Amygdala (tissue), 56 donors: ENCODE data around the gene RAMP1.

Experiments
- DNase-seq, 56 donors: peaks; one replicate each; lab custom pipeline; 2025; lab: John Stamatoyannopoulos, UW

The RAMP1 gene

DNA sequence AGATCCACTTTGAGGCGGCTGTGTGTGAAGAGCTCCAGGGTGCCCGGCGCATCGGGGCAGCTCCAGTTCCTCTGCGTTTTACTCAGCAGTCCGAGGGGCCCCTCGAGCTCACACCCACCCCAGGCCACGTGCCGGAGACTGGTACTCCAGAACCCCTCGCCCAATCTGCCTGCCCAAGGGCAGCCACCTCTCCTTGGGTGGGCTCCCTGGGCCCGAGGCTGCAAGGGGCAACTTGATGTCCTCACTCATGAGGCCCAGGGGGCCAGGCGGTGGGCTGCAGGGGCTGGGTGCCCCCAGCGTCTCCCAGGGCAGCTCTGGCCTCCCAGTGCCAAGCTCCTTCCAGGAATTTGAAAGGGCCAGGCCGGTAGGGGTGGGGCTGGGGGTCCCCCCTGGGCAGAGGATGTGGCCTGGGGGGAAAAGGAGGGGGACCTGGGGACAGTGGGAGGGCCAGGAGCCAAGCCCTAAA is 16.7 kb downstream of the RAMP1 start:
- DNase-seq = no peak

DNA sequence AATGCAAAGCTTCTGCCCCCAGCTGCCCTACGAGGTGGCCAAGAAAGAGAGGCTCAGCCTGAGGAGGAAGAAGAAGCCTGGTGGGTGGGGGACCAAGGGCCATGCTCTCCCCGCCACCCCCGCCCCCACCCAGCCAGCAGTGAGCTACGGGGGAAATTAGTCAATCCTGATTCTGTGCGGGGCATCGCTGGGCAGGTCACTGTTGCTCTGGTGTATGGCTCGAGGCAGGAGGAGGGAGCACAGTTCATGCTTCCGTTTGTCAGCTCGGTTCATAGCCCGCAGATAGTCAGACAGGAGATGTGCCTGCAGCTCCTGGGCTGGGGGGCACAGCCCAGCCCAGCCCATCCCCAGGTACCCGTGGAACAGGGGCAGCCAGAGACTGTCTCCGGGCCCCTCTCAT is 17.1 kb downstream of the RAMP1 start:
- no peak for DNase-seq

DNA sequence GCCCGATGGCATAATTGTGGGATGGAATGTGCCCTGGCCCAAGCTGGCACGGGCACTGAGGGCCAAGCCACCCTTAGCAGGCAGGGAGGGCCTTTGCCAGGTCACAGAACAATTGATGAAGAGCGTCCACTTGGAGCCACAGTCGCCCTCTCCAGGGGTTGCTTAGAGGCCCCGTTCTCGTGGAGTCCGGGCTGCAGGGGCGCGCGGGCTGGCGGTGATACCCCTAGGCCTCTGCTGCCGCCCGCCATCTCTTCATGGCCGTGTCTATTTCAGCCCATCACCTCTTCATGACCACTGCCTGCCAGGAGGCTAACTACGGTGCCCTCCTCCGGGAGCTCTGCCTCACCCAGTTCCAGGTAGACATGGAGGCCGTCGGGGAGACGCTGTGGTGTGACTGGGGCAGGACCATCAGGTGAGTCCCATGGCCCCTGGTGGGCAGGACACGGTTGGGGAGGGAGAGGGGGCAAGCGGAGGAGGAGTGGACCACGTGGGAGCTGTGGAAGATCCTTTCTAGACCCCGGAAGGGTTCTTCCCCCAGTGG is 17.6 kb downstream of the RAMP1 start:
- DNase-seq = no peak

DNA sequence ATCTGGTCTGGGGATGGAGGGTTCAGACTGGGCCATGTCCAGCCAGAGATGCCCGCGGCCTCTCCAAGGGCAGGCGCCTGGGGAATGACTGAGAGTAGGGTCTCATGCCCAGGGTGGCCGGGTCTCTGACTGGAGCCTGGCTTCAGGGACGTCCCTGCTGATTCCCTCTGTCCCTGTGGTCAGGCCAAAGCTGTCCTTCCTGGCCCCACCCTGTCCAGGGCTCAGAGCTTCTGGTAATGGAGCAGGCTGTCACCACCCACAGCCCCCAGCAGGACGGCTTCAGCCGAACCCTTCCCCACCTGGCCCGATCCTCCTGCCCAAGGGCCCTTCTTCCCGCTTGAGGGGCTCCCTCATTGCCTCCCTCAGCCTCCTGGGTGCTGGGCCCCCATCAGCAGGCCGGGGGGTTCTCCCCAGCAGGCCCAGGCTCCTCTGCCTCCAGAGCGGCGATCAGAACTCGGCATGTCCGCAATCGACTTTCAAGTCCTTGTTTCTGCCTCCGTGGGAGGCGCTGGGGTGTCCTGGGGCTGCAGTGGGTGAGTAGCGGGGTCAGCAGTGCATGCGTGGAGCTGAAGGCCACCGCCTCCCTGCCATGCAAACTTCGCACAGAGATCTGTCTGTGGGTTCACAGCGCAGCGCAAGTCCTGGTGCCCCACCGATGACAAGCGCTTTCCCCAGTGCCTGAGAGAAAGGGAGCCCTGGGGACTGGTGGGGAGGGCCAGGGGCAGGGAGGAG is 18.3 kb downstream of the RAMP1 start:
- no peak for DNase-seq

DNA sequence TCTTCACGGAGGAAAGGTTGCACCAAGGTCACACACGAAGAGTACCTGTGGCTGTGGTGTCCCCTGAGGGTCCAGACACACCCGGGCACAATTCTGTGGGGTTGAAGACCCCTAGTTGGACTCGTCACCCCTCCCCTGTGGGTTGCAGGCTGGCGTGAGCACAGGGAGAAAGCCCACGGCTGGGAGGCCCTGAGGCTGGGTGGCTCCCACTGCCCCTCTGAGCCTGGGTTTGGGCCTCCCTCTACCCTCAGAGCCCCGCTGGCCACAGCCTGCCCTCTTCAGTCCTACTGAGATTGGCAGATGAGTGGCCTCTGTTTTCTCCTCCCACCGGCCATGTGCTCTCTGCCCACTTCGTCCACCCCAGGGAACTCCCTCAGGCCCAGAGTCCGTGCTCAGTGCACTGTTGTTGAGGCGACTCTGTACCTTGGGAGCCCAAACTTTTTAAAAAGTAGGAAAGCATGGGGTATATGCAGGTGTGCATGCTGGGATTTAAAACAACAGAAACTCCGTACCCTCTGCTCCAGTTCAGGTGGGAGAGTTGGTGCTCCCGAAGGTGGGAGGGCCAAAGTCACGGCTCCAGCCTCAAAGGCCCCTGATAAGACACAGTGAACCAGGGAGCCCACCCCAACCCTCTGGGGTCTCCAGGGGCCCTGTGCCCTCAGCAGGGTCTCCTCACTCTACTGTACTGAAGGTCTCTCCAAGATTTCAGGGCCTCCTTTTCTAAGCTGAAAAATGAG is 19.1 kb downstream of the RAMP1 start:
- no peak for DNase-seq

DNA sequence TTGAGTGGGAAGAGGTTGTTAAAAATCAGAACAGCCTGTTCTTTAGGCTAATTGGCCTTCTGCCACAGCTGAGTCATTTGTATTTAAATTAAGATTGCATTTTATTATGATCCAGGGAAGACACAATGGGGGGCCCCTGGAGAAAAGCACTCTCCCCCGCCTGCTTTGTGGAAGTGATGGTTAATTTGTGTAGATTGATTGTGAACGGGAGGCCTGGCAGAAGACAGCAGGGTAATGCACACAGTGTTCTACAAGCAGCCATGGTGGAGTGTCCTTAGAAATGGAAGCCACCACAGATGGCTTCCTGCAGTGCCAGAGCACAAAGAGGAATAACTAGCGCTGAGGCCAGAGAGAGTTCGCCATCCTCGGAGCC is 19.6 kb downstream of the RAMP1 start:
- DNase-seq = peak in 7 of 56 donors; percentile 31 to 64 (median 37)

DNA sequence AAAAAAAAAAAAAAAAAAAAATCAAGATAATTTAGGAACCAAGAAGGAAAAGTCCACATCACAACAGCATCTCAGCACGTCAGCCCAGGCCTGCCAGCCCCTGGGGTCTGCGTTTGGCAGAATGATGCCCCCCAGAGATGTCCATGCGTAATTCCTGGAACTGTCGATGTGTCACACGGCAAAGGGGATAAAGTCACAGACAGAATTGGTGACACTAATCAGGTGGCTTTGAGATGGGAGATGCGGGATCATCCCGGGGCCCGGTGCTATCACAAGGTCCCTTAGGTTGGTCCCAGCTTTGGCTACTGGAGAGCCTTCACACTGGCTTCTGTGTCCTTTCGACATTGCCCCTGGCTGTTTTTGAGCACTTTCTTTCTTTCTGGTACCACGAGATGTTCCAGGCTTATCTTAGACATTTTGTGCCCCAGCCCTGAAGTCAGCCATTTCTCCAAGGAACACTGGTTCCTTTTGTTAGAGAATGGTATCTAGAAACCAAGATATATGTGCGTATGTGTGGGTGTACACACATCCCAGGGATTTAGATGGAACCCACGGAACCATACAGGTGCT is 20.7 kb downstream of the RAMP1 start:
- DNase-seq = no peak

DNA sequence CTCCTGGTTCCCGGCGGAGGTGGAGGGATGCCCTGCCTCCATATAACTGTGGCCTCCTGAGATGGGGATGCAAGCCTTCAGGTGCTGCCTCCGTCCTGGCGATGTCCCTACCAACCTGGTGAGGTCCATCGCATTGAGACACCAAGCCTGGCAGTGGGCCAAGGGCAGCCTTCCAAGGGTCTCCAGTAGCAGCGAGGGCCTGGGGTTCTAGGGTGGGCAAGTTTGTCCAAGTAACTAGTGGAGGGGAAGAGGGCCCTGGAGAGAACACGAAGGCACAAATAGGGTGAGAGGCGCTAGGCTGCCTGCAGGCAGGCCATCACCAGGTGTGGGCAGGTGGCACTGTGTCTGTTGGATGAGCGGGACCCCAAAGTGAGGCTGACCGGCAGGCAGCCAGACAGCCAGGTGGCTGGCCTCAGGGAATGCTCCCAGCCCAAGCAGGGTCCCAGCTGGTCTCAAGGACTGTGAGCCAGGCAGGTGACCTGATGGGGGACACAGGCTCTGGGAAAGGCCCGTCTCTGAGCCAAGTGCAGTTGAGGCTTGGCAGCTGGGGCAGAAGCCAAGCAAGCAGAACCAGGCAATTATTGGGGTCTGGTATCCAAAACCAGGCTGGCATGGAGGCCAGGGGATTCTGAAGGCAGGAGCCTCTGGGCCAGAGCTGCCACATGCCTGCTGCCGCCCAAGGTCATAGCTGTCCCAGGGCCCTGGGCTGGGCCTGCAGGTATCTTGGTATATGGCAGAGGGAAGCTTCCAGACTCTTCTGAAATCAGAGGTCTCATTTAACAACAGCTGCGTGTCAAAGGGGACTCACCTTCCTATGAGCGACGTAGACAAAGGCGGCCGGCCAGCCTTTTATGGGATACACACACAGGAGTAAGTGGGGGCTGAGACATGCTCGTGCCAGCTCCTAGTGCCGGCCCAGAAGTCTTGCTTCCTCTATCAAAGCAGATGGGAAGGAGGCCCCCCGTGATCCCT is 23.4 kb downstream of the RAMP1 start:
- DNase-seq = no peak

DNA sequence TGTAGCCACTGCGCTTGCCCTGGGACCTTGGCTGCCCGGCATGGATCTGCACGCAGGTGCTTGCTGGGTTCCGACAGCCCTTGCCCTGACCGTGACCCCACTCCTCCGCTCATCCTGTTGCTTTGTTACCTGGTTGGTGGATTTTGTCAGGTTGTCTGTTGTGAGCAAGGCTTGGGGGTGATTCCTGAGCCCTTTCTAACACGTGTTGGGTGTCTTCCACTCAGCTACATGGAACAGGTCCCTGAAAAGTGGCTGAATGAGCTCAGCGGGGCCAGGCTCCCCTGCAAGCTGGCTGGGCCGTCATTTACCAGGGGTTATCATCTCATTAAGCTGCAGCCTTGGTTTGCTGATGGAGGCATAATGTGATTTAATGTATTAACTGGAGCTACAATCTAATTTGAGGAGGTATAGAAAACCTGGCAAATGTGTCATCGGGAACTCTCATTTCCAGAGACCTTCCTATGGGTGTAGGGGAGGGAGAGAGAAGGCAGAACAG is 24.6 kb downstream of the RAMP1 start:
- no peak for DNase-seq

DNA sequence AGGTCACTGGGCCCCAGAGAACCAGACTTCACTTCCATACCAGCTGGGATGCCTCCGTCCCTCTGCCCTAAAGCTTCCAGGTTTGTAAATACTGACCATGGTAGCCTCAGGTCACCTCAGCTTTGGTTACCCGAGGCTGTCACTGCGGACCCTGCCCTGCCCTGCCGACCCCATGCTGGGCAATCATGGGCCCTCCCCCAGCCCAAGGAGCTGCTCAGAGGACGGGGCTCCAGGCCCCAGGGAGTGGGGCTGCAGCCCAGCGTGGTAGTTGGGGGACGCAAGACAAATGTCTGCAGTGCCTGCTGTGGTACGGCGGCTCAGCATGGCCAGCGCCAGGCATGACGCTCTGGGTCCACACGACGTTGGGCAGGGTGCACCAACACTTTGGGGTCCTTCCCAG is 25.3 kb downstream of the RAMP1 start:
- no peak for DNase-seq

DNA sequence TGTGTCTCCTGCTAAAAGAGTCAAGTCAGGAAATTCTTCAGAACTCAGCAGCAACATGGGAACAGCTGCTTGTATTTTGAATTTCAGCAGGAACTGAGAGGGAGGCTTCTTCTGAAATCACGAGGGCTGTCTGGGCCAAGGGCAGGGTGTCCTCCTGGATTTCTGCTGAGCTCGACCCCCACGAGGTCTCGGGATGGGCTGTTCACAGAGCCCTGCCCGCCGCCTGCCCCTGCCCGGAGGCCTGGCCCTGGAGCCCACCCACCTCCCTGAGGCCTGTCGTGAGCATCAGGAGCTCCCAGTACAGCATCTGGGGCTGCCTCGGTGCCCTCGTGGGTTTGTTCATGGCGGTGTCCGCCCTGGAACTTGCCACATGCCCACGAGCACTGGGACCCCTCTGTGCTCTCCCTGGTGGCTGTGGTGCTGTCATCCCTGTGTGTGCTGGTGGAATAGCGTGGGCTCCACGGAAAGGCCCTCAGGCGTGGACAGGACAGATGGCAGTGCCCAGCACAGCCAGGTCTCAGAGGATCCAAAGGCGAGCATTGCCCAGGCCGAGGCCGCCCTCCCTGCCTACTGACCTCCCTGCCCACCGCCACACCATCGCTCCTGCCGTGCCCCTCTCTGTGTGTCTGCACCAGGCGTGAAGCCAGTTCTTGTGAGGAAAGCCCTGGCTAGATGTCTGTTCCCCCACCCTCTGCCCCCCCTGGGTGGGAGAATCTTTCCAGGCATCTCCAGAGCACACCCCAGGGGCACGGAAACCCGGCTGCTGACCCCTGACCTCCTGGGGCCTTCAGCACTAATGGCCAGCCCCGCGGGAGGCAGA is 25.9 kb downstream of the RAMP1 start:
- no peak for DNase-seq

DNA sequence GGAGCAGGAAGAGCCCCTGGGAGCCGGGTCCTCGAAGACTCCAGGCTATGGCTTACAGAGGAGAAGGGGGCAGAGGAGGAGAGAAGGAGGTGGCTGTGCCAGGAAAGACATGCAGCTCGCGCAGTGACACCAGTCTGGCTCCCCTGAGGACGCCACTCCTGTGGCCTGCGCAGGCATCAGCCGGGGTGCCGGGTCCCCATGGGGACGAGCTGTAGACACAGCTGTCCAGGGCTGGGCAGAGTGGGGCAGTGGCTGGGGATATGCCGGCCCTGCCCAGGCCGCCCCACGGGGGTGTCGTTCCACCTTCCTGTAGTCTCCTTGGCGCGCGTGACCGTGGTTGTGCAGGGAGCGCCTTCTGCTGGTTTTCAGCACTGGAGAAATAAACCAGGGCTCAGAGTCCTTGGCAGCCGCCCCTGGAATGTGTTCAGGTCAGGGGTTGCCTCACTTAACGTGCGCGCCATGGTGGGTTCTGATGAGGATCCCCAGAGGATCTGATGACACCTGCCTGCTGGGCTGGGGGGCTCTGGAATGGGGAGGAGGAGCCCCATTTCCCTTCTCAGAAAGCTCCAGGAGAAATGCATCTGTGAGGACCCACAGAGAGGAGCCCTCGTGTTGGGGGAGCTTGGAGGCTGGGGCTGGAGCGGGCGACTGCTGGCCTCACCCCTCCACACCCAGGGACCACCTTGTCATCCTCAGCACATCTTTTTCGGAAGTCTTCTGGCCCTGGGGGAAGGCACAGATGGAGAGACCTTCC is 26.7 kb downstream of the RAMP1 start:
- peak in 11 of 56 donors; percentile 20 to 58 (median 39) for DNase-seq

DNA sequence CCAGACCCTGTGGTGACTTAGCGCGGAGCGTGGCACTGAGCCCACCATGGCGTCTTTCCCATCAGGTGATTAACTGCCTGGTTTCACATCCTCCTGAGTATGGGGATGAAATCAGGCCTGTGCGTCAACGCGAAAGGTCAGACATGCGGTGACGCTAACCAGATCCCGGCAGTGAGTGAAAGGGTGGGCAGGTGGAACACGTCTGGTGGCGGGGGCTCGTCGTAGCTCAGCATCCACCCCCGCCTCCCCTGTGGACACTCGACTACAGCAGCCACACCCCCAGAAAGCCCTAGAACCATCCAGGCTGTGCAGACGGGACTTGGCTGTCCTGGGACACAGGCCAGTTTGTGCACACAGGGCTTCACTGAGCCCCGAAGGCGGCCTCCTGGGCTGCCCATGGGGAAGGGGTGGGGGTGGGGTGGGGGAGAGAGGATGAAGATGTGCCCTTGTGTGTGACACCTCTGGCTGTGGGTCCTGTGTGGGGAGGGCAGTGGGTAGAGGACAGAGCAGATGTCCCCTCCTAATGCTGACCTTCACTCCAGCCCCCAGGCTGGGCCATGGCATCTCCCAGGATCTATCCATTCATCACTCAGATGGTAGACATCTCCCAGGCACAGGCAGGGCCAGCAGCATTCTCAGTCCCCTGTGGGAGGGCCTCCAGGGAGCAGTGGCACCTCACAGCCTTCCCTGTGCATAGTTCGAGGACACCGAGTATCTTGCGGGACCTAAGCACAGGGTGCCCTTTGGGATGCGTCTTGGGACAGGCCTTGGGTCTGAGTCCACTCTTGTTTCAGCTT is 27.5 kb downstream of the RAMP1 start:
- peak in 10 of 56 donors; percentile 18 to 59 (median 40) for DNase-seq

DNA sequence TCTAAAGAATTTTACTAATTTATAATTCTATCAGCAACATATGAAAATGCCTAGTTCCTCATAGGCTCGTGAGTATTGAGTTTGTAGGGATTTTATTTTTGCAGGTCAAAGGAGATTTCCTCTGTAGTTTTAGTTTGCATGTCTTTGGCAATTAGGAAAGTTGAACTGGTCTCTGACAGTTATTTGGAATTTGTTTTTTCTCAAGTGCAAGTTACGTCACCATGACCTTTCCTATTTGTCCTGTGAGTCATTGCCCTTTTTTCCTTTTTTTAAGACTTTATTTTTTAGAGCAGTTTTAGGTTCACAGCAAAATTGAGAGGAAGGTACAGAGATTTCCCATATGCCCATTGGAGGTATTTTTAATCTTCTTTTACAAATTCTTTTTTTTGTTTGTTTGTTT is 29.0 kb downstream of the RAMP1 start:
- DNase-seq = no peak

DNA sequence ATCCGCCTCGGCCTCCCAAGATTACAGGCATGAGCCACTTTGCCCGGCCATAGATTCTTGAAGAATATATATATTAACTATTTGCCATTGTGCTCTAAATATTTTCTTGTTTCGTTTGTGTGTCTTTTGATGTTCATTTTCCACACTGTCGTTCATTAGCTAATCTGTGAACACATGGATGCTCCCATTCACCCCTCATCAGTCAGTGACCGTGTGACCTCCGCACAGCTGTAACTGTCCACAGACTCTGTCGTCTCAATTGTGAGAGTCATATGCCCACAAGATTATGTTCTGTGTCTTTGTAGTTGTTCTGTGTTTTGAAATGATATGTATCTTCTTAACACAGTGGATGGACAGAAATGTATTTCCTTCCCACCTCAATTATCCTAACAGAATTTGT is 29.6 kb downstream of the RAMP1 start:
- no peak for DNase-seq

DNA sequence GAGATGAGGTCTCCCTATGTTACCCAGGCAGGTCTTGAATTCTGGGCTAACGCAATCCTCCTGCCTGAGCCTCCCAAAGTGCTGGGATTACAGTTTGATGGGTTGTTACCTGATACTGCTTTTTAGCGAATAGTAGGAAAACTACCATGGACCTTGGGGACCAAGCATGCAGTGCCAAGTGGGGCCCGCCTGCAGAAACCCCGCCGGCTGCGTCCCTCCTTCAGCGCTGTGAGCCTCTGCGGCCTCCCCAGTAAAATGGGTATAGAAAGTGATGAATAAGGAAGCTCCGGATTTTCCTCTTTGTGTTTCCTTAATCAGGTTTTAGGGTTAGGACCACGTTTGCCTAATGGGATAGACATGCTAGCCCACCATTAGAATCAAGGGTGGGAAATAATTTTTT is 30.4 kb downstream of the RAMP1 start:
- no peak for DNase-seq

DNA sequence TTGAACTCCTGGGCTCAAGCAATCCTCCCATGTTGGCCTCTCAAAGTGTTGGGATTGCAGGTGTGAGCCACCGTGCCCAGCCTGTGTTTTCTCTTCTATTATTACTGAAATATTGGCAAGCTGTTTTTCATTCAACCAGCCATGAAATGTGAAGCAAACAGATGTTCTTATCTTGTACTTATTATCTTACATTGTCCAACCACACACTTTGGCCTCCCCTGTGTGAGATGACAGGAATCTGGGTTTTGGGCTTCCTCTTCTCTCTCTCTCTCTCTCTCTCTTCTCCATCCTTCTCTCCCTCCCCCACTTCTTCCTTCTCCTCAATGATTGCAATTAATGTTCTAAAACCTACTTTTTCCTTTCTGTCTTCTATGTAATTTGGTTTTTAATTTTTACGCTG is 33.1 kb downstream of the RAMP1 start:
- no peak for DNase-seq
